Right lobe of liver (tissue), 4 donors: Measurements from ENCODE around the gene TRIM22.

Experiments used
- POLR2A ChIP-seq: fragments of 450-650 bp; IDR thresholded peaks from one replicate; pipeline ENCODE4 v1.6.1; 2017; ENCODE audit warnings: antibody characterized with exemption, mild to moderate bottlenecking
- TF ChIP-seq, protein P1 (sequence below), 4 donors: fragments of 200-600 bp in 3 of 4; fragments of 450-650 bp in 1 of 4; IDR thresholded peaks; one replicate each; pipeline versions ENCODE4 v1.5.1 to v1.8.0; 2016 to 2022; ENCODE audit warnings: antibody characterized with exemption in 4 of 4, mild to moderate bottlenecking in 2 of 4
- donor health status: DM: no; HTN: no; CAD: no.
- donor health status: DM: no; HTN: no; CAD: no.
- donor health status: DM: no; HTN: yes; CAD: no.

DNA sequence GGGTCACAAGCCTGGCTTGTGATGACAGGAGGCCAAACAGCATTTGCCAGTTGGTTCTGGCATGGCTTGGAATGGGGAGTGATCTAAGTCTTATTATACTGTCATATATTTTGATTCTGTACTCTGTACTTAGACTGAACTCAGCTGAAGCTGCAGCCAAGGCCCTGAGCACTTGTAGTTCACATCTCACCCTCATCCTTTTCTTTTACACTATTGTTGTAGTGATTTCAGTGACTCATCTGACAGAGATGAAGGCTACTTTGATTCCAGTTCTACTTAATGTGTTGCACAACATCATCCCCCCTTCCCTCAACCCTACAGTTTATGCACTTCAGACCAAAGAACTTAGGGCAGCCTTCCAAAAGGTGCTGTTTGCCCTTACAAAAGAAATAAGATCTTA lies 47.5 kb downstream of the TRIM22 start:
- TF ChIP-seq, protein P1, sequence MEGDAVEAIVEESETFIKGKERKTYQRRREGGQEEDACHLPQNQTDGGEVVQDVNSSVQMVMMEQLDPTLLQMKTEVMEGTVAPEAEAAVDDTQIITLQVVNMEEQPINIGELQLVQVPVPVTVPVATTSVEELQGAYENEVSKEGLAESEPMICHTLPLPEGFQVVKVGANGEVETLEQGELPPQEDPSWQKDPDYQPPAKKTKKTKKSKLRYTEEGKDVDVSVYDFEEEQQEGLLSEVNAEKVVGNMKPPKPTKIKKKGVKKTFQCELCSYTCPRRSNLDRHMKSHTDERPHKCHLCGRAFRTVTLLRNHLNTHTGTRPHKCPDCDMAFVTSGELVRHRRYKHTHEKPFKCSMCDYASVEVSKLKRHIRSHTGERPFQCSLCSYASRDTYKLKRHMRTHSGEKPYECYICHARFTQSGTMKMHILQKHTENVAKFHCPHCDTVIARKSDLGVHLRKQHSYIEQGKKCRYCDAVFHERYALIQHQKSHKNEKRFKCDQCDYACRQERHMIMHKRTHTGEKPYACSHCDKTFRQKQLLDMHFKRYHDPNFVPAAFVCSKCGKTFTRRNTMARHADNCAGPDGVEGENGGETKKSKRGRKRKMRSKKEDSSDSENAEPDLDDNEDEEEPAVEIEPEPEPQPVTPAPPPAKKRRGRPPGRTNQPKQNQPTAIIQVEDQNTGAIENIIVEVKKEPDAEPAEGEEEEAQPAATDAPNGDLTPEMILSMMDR (IDR thresholded peaks at IDR 0.05): no peak
- TF ChIP-seq POLR2A: no peak
